GM19351 (cell line): ENCODE results near the gene GTF3C1.

Experiments used
- ATAC-seq: cut with Tn5 transposase; IDR thresholded peaks from one replicate; pipeline ENCODE4 v1.9.1; 2021; ENCODE audit warnings: mild to moderate bottlenecking, moderate library complexity; ENCODE audit not compliant: unreplicated experiment

GTF3C1 gene

DNA sequence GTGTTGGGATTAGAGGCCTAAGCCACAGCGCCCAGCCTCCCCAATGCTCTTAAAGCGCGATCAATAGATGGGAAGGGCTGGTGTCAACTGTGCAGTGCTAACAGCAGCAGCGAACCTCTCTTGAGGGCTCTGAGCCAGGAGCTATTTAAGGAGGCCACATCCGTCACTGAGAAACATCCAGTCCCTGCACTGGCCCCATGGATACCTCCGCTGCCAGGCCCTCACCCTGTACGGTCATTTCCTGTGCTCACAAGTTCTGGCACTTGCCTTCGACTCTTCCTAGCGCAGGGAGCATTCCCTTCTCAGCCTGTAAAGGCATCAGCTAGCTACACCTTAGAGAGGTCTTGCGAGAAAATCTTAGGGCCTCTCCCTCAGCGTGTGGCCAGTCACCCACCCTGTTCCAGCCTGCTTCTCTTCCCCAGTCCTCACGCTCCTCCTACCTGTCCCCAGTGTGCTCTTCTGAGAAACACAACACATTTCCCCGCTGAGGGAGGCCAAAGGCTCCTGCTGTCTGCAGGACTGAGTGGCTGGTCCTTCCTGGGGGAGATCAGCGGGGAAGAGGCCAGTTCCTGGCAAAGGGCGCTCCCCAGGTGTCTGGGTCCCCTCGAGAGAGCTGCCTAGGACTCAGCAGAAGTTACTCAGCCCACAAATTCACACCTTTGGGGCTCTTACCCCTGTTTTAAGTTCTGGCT, 28.6 kb downstream of the GTF3C1 start:
- ATAC-seq = no peak

DNA sequence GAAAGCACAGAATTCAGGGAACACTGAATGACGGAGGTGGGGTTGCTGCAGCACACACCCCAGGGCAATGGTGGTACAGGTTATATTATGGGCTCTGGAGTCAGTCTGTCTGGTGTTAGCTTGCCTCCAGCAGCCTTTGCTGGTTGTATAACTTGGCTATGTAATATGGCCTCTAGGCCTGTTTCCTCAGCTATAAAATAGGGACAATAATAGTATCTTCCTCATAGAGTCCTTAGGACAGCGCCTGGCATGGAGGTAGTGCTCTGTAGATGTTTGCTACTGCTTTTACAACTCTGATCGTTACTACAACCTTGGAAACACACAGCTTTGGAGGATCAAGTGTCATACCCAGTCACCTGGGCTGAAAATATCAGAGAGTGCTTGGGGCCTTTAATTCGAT, 31.5 kb downstream of the GTF3C1 start:
- no peak for ATAC-seq

DNA sequence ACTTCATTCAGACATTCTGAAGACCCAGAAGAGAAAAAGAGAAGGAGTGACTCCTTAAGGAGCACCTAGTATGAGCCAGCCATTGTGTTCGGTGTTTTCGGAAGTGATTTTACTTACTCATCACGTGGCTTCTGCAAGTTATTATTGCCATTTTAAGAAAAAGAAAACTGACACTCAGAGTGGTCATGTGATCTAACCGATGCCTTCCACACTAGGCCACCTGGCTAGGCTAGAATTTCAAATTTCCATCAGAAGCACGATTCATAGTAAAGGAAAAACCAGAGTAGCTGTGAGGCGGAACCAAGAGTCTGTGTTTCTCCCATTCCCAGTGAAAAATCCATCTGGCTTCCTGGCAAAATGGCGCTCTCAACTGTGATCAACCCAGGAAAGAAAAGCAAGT, 32.0 kb downstream of the GTF3C1 start:
- no peak for ATAC-seq

DNA sequence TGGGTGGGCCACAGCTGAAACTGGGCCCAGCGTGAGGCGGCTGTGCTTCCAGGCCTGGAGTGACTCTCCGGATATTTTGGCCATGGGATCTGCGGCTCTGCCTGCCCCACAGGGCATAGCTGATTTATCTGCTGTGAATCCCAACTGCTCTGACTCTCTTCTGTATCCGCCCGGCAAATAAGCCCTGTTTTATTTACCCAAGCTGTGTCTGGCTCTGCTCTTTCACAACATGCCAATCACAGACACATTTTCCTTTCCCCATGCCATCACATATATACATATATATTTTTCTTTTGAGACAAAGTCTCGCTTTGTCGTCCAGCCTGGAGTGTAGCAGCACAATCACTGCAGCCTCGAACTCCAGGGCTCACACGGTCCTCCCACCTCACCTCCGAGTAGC, 33.3 kb downstream of the GTF3C1 start:
- ATAC-seq = no peak

DNA sequence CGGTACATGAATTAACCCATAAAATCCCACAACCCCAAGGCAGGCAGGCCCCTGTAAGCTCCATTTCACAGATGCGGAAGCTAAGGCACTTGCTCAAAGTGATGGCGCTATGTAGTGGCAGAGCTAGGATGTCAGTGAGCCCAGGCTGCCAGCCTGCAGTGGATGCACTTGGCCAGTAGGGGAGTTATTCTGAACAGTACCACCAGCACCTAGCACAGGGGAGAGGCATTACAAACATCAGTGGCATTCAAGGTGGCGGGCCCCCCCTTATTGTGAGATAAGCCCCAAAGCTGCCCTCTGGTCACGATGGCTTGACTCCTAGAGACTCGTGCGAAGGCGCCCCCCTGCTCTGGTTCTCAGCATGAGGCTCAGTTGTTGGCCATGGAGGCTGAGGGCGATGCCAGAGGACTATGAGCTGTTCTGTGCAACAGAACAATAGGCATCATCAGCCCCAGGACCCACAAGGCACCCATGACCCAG, 33.8 kb downstream of the GTF3C1 start:
- ATAC-seq = peak; percentile 90

DNA sequence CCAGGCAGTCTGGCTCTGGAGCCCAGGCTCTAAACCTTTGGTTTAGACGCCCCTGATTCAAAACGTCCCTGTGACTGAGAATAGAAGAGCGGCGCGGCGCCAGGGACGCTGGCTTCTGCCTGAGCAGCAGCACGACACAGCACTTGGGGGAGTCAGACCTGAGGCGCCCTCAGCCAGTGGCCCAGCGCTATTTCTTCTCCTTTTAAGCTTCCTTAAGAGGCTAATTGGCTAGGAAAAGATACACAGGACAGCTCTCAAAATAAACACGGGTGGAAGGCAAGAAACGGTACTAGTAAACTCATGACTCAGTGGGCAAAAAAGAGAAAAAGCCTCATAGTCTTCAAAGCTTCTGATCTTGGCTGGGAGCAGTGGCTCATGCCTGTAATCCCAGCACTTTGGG, 34.9 kb downstream of the GTF3C1 start:
- ATAC-seq = no peak

DNA sequence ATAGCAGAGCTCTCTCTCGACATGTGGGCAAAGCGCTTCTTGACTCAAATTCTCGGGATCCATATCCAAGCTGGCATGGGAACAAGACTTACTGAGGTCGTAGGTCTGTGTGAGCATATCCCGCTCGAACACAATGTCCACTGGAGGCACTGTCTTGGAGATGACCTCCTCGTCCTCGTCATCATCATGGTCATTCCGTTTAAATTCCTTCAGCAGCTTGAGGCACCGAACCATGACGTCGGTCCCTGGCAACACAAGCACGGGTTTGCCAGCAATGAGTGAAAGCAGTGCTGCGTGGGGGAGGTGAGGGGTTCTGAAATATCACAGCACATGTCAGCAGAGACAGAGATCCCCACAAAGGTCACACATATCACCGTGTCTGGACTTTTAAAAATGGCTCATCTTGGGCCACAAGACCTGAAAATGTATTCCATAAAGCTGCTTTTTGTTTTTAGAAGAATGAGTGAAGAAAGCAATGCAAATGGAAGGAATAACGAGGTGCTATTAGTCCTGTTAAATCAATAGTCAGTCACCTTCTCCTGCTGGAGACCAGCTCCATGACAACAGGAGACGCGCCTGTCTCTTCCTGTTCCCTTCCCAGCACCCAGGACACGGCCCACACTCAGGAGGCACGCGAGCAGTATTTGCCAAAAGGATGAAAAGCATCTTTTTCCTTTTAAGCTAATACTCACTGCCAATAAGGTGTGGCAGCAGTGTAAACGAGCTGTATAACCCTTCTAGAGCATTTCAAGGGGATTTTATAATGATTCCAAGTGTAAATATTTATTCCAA, 37.9 kb downstream of the GTF3C1 start:
- ATAC-seq = no peak

DNA sequence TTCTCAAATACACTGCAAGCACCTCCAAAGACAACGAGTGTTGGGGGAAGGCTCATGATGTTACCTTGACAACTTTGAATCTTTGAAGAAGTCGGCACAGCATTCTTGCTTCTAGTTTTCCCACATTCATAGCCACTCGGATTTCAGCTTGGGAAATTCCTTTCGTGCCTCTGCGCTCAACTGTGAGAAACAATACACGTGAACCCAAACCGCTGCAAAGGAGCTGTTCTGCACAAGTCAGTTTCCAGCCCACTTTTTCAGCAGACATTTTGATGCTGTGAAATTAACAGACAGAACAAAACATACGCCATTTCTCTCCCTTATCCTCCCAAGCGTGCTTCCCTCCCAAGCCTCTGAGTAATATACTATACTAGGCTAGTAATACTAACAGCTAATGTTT, 41.2 kb downstream of the GTF3C1 start:
- ATAC-seq = no peak

DNA sequence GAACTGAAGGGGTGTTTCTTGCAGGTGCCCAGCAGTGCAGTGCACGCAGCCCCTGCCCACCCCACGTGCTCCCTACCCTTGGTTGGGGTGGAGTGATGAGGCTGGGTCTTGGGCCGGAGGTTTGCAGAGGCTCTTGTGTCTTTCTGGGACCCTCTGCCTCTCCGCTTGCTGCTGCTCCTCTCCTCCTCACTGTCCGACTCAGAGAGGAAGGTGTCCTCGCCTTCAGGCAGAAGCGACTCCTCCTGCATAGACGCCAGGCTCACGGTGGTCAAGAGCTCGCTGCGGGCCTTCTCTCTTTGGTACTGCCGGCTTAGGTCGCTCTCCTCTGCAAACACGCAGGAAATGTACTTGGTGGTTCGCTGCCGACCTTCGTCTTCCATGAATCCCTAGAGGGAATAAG, 42.9 kb downstream of the GTF3C1 start:
- no peak for ATAC-seq

DNA sequence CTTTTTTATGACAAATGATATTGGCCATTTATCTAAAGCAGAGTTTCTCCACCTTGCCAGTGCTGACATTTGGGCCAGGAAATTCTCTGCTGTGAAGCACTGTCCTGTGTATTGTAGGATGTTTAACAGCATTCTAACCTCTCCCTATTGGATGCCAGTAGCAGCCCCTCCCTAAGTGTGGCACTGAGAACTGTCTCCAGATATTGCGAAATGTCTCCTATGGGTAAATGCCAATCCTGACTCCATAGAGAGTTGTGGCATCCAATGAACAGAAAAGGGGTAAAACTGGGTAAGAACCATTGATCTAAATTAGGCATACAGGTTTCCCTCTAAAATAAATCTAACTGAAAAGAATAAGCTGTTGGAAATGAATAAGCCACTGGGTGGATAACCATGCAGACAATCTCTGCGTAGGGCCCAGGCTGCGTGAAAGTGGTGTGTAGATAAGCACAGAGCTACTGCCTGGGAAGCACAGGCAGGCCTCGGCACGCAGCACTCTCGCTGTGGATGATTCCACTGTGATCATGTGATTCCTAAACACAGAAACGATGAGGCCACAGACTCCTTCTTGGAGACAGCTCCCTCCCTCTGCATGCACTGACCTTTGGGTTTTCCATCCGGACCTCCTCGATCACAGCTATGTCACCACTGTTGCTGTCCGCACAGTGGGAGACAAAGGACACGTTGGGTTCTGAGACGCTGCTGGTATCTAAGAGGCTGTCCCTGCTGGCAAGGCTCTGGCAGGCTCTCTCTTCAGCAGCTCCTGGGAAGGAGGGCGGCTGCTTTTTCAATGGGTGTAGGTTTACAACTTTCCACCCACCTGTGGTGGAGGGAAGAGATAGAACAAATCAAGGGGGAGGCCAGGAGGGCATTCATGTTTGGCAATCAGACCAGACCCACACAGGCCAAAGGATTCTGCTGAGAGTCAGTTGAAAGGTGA, 44.1 kb downstream of the GTF3C1 start:
- no peak for ATAC-seq

DNA sequence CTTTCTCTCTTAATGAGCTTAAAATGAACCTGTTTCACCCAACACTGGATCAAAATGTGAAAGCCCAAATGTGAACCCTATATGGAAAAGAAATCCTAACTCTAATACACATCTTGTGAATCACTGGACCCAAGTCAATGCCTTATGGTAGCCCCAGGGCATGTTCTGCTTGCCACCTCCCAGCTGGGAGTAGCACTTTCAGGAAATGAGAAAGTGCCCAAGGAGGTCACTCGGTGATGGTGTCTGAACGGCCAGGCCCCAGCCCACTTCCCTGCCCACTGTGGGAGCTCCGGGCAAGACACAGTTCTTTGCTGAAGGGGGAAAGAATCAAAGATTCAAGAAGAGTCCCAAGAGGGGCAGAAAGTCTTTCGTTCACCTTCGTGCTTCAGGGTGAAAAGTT, 46.1 kb downstream of the GTF3C1 start:
- ATAC-seq = no peak

DNA sequence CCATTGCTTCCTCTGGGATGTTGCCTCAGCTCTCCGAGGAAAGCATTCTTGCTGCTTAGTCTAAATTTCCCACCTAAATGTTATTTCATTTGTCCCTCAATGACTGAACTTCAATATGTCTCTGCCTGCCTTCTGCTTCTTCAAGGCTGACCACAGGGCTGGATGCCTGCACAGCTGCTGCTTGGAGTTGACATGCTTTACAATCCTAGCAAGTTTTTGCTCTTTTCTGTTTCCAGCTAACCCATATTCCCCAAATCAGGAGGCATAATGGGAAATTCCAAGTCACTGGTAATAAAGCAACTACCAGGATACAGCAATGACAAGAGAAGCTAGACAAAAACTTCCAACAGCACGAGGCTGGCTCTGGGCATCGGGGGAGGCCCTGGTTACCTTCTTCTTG, 48.9 kb downstream of the GTF3C1 start:
- ATAC-seq = no peak

DNA sequence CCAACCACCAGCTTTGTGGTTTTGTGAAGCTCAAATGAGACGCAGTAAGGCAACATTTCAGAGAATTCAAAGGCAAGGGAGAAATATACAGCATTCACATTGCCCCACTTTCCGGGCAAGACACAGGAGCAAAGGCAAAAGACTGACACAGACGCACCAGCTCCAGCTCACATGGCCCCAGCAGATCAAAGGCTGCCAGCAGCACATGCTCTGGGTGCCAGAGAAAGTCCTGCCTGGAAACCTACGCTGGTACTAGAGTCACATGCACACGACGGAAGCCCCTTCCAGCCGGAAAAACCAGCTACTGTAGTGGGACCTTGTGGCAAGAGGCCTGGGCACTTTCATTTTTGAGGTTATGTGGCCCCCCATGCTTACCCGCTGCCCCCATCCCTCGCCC, 50.1 kb downstream of the GTF3C1 start:
- no peak for ATAC-seq

DNA sequence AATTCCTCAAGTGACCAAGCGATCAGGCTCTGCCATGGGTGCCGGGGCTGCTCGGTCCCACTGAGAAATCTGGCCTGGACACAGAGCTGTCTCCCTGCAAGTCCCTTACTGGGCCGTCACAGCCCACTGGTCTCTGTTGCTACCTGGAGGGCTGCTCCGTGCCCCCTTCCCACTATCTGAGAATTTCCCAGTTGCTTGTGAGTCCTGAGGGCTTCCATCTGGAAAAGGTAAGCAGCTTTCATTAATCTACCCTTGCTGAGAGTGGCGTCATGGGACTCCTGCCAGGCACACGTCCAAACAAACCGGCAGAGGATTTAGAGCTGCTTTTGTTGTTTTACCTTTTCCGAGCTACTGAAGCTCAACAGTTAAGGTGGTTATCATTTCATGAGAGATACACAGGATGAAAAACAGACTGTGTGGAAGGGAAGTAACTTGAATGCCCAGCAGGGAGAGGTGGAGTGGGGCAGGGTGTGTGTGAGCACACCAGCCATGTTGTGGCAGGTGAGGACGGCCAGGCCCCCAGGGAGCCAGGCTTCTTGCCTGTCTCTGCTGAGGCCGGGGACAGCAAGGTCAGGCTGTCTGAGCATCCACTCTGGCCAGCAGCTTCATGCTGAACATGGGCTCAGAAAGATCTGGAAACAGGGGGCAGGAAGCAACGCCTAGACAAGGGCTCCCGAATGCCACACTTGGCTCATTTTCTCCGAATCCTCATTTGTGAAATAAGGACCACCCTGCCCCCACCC, 50.6 kb downstream of the GTF3C1 start:
- no peak for ATAC-seq

DNA sequence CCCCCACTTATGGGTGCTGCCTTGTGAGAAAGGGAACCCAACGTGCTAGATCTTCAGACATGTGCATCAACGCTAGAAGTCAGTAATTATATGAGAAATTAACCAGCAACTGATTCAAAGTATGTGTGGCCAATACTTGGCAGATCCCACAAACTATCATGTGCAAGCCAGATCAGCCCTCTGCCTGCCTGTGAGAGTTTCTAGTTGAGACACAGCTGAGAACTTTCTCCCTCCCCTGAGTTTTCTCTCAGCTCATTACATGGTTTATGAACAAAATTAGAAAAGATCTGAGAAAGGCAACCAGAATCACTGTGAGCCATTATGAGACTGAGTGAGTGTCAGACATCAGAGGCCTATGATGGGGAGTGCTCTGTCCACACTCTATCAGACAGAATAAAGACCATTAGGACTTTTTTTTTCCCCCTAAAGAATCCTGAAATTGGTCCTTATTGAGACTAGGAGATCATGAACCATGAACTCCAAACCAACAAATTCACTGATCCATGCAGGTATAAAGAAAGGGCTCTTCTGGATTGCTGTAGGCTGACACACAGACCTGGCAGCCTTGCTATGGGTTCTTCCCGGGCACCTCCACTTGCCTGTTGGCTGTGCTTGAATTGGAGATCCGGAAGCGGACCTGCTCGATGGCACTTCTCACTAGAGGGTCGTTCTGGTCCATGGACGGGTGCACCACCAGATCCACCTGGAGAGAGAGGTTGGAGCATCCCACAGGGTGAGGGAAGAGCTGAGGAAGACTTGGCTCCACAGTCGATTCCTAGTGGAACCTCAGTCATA, 51.5 kb downstream of the GTF3C1 start:
- no peak for ATAC-seq

DNA sequence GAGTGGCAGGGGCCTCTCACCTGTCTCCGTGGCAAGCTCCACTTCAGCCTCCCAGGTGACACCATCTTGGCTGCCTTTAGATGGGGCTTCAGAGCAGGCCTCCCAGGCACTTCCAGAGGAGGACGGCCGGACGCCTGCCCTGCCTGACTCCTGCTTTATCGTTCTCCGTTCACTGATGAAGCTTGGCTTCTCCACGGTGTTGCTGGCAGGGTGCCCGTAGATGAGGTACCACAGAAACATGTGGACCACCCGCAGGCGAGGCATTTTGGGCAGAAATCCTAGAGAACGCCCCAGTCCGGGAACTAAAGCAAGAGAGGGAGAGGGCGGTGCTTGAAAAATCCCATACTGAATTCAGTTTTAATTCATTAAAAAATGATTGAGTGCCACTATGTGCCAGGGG, 54.5 kb downstream of the GTF3C1 start:
- no peak for ATAC-seq

DNA sequence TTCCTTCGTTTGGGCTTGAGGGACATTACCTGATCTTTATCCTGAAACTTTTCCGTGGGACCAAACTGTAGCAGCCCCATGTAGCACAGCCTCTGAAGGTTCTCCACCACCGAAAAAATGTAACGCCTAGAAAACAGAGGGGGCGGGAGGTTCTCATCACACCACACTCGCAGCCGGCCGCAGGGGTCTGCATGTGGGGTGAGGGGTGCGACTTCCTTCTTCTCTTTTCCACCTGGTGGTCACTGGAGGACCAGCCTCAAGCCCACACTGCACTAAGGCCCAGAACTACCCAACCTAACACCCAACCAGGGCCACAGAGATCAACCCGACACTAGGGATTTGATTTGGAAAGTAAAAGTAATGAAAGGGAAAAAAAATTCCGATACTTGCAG, 57.1 kb downstream of the GTF3C1 start:
- no peak for ATAC-seq

DNA sequence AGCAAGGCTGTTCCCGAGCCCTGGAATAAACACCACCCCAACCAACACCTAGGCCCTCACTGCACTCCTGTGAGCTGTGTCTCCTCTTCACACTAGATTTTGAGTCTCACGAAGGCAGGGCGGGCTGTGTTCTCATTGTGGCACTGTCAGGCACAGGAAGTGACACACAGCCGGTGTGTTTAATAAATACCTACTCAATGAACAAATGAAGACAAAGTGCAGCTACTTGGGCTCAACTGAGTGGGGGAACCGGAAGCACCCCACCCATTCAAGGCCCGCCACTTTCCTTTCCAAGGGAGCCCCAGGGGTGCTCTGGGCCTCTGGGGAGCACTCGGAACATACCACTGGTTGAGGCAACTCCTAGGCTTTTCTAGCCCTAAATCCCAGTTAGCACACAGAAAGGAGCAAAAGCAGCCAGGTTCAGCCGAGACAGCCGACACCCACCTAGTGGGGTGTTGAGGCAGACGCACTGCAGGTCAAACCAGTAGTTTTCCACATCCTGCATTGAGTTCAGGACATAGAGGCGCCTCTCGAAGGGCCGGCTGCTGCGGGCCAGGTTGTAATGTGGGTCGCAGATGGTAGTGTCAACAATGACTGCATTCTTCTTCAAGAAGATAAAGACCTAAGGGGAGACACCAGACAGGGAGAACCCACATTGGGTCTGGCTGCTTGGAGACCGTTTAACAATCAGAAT, 57.7 kb downstream of the GTF3C1 start:
- no peak for ATAC-seq

DNA sequence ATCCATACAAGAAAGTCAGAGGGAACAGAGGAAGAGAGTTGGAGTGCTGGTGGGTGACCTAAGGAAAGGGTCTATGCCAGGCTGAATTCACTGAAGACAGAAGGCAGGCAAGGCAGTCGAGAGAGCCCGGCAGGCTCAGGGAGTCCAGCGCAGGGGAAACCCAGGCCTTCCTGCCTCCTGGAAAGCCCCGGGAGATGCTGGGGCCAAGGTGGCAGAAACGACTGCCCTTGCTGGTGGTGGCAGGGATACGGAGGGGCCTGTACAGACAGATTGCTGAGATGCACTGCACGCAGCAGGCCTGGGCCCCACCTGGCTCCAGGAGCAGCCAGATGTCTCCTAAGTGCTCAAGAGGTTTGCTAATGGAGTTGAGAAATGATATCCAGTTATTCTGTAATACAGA, 59.8 kb downstream of the GTF3C1 start:
- no peak for ATAC-seq
